Nephron (organoid): ENCODE measurements around the gene ASTN2.

Experiments used
- H3K27ac Mint-ChIP-seq, 3 experiments: 2 replicates each; pipeline ENCODE4 v1.8.0; 2020; ENCODE audit warnings: mixed read lengths in 3 of 3, mild to moderate bottlenecking in 2 of 3, moderate library complexity in 1 of 3
- H3K27me3 Mint-ChIP-seq: 2 replicates; pipeline ENCODE4 v1.8.0; 2021; ENCODE audit warnings: low read depth, mild to moderate bottlenecking, moderate library complexity, mixed read lengths
- H3K36me3 Mint-ChIP-seq: 2 replicates; pipeline ENCODE4 v1.8.0; 2020; ENCODE audit warnings: low read depth, mixed read lengths
- H3K4me1 Mint-ChIP-seq: 2 replicates; pipeline ENCODE4 v1.8.0; 2020; ENCODE audit warnings: mixed read lengths
- H3K4me3 Mint-ChIP-seq, 3 experiments: 2 replicates each; pipeline ENCODE4 v1.8.0; 2020; ENCODE audit warnings: mild to moderate bottlenecking in 3 of 3, mixed read lengths in 3 of 3, moderate library complexity in 2 of 3
- H3K9me3 Mint-ChIP-seq: 2 replicates; pipeline ENCODE4 v1.8.0; 2020; ENCODE audit warnings: mixed read lengths
- TF ChIP-seq, protein P1 (sequence below), 3 experiments: fragments of 200-600 bp; sonication (generic); IDR thresholded peaks; one replicate each; pipeline ENCODE4 v1.5.0; 2021; ENCODE audit warnings: antibody characterized with exemption in 3 of 3; ENCODE audit not compliant: unreplicated experiment in 3 of 3

The ASTN2 gene

DNA sequence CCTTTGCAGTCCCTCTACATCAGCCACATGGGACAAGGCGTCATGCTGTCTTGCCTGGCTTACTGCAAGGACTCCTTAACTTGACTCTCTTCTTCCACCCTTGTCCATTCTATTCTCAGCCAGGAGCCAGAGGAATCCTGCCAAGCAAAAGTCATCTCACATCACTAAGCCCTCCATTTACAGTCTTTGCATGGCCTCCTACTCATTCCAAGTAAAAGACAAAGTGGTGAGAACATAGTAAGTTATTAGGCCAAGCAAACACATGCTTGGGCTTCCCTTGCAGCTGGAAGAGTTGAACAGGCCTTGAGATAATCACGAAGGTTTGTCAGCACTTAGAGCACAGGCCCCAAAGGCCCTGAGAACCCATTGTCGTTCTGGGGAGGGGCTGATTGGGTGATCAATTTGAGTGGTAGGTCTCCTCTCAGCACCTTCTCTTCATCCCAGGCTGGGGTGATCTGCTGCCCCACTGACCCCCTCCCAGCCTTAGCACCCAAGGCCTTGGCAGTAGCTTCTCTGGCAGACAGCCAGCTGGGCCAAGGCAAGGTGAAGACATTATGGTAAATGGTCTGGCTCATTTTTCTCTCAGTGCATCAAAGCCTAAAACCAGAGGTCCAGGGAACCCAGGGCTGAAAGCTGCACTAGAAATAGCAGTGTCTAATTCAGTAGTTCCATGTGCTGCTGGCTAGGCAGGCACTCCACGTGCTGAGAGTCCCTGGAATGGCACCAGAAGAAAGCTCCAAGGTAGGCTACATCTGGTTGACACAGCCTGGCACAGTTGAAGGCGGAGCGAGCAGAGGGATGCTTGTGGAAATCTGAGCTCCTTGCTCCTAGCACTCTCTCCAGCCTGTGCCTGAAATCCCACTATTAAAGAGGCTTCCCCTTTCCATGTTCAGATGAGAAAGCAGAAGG, 121.4 kb downstream of the ASTN2 start:
- Mint-ChIP-seq H3K27me3 (peaks cover 3% of the 10 kb centered on the region), H3K36me3 (no peaks in the 10 kb centered on the region), H3K9me3 (no peaks in the 10 kb centered on the region), H3K4me3 (no peak overlapping the region), H3K27ac (no peak overlapping the region), H3K4me1 (peaks cover 15% of the 10 kb centered on the region)
- TF ChIP-seq, protein P1, sequence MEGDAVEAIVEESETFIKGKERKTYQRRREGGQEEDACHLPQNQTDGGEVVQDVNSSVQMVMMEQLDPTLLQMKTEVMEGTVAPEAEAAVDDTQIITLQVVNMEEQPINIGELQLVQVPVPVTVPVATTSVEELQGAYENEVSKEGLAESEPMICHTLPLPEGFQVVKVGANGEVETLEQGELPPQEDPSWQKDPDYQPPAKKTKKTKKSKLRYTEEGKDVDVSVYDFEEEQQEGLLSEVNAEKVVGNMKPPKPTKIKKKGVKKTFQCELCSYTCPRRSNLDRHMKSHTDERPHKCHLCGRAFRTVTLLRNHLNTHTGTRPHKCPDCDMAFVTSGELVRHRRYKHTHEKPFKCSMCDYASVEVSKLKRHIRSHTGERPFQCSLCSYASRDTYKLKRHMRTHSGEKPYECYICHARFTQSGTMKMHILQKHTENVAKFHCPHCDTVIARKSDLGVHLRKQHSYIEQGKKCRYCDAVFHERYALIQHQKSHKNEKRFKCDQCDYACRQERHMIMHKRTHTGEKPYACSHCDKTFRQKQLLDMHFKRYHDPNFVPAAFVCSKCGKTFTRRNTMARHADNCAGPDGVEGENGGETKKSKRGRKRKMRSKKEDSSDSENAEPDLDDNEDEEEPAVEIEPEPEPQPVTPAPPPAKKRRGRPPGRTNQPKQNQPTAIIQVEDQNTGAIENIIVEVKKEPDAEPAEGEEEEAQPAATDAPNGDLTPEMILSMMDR (IDR thresholded peaks at IDR 0.05; ENCODE audit: unreplicated experiment in 3 of 3): no peak

- Mint-ChIP-seq H3K36me3 (no peaks in the 10 kb centered on the region), H3K27ac (no peak overlapping the region), H3K4me3 (no peak overlapping the region), H3K4me1 (peaks cover 15% of the 10 kb centered on the region), H3K27me3 (no peaks in the 10 kb centered on the region), H3K9me3 (no peaks in the 10 kb centered on the region)
- TF ChIP-seq, protein P1 (IDR thresholded peaks at IDR 0.05; ENCODE audit: unreplicated experiment in 3 of 3): no peak
Measured at GRCh38 chr9:117290856-117291622, 123.8 kb downstream of the ASTN2 start.

DNA sequence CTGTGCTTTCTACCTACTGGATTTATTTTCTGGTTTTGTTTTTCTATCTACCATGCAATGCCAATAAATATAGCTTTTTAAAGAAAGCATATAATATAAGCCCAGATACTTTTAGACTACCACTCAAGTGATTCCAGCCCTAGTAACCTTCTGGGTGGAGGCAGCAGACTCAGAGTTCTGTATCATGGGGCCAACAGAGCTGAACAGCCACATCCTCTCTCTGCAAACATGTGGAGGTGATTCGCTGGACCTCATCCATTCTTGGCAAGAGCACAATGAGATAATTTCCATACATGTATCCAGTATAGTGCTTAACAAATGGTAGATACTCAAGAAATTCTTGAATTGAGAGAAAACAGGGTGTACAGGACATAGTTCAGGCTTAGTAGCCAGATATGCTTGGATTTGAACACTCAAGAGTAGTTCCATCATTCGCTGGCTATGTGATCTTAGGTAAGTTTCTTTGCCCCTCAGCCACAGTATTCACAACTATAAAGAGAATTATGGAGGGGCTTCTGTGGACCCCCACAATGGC, 124.5 kb downstream of the ASTN2 start:
- TF ChIP-seq, protein P1 (IDR thresholded peaks at IDR 0.05; ENCODE audit: unreplicated experiment in 3 of 3): no peak
- H3K36me3 Mint-ChIP-seq: no peaks in the 10 kb centered on the region
- H3K4me3 Mint-ChIP-seq: no peak overlapping the region
- H3K27me3 Mint-ChIP-seq: no peaks in the 10 kb centered on the region
- no peaks in the 10 kb centered on the region for H3K9me3 Mint-ChIP-seq
- no peak overlapping the region for H3K27ac Mint-ChIP-seq
- peaks cover 15% of the 10 kb centered on the region for H3K4me1 Mint-ChIP-seq

DNA sequence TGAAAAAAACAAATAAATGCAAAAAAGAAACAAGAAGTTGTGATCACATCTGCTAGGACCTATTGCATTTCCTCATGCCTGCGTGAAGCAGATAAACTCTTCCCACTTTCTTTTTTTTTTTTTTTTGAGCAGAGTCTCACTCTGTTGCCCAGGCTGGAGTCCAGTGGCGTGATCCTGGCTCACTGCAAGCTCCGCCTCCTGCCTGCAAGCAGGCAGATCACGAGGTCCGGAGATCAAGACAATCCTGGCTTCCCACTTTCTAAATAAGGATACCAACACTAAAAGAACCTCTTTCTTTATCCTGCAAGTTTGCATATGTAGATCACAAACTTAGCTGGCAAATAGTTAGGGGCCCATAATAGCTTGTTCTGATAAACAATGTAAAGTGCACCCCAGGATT, 128.6 kb downstream of the ASTN2 start:
- Mint-ChIP-seq H3K36me3 (no peaks in the 10 kb centered on the region), H3K9me3 (no peaks in the 10 kb centered on the region), H3K27ac (no peak overlapping the region), H3K27me3 (peaks cover 5% of the 10 kb centered on the region), H3K4me1 (peaks cover 2% of the 10 kb centered on the region), H3K4me3 (no peak overlapping the region)
- TF ChIP-seq, protein P1 (IDR thresholded peaks at IDR 0.05; ENCODE audit: unreplicated experiment in 3 of 3): no peak

- H3K27ac Mint-ChIP-seq: no peak overlapping the region
- H3K36me3 Mint-ChIP-seq: no peaks in the 10 kb centered on the region
- H3K27me3 Mint-ChIP-seq: peaks cover 9% of the 10 kb centered on the region
- TF ChIP-seq, protein P1 (IDR thresholded peaks at IDR 0.05; ENCODE audit: unreplicated experiment in 3 of 3): no peak
- no peaks in the 10 kb centered on the region for H3K9me3 Mint-ChIP-seq
- H3K4me3 Mint-ChIP-seq: no peak overlapping the region
- H3K4me1 Mint-ChIP-seq: no peaks in the 10 kb centered on the region
Measured at GRCh38 chr9:117284414-117284813, 130.4 kb downstream of the ASTN2 start.
